PC-9 (cell line): Measurements from ENCODE around the gene ENTREP3. TPM values are rescaled to one million over a fixed set of nuclear protein-coding genes. Genes with fewer than 3 reads are reported as not detected.

Source experiments
- BruUV-seq: library from RNA; stranded (reverse); fragments of 400-500 nt; replicated peaks from 2 replicates; lab custom pipeline; 2021; lab: Mats Ljungman, UMichigan
- CTCF ChIA-PET: fragments of 300-600 bp; sonication (Branson Sonifier 250); formaldehyde crosslinking; loops from one replicate; lab custom pipeline; 2022; ENCODE audit warnings: antibody characterized with exemption; lab: Charles Lee
- POLR2A ChIA-PET: fragments of 300-600 bp; sonication (Branson Sonifier 250); formaldehyde crosslinking; loops from one replicate; lab custom pipeline; 2022; ENCODE audit warnings: antibody characterized with exemption; ENCODE audit not compliant: unreplicated experiment; lab: Charles Lee
- DNase-seq, 2 experiments: peaks; one replicate each; pipeline versions ENCODE4 v3.0.0 to v3.0.0-alpha.2; 2015 to 2022; ENCODE audit warnings: mixed read lengths in 1 of 2
- H2AFZ ChIP-seq: fragments of 200-600 bp; sonication (generic); 2 replicates; pipeline ENCODE4 v1.8.1; 2017; ENCODE audit warnings: antibody characterized with exemption
- H3F3A ChIP-seq: fragments of 200-600 bp; sonication (generic); 2 replicates; pipeline ENCODE4 v1.8.1; 2017; ENCODE audit warnings: antibody characterized with exemption, mild to moderate bottlenecking, low read depth; ENCODE audit not compliant: insufficient read depth
- H3K27ac ChIP-seq: fragments of 200-600 bp; sonication (generic); 2 replicates; pipeline ENCODE4 v1.6.1; 2016; ENCODE audit warnings: mixed run types
- H3K27me3 ChIP-seq: fragments of 200-600 bp; sonication (generic); 2 replicates; pipeline ENCODE4 v1.6.1; 2016; ENCODE audit warnings: low read depth, mixed run types; ENCODE audit not compliant: insufficient read depth
- H3K36me3 ChIP-seq: fragments of 200-600 bp; sonication (generic); 2 replicates; pipeline ENCODE4 v1.6.1; 2016; ENCODE audit warnings: low read depth, mixed run types
- H3K4me1 ChIP-seq: fragments of 200-600 bp; sonication (generic); replicated peaks from 2 replicates; pipeline ENCODE4 v1.6.1; 2016; ENCODE audit warnings: mixed run types; ENCODE audit not compliant: insufficient read depth
- H3K4me2 ChIP-seq: fragments of 200-600 bp; sonication (generic); 2 replicates; pipeline ENCODE4 v1.6.1; 2017; ENCODE audit warnings: mixed run types
- H3K4me3 ChIP-seq: fragments of 200-600 bp; sonication (generic); 2 replicates; pipeline ENCODE4 v1.6.1; 2016; ENCODE audit warnings: mixed run types
- H3K79me2 ChIP-seq: fragments of 200-600 bp; sonication (generic); 2 replicates; pipeline ENCODE4 v1.6.1; 2017; ENCODE audit warnings: low read depth, mixed run types
- H3K9me2 ChIP-seq: fragments of 200-600 bp; sonication (generic); 2 replicates; pipeline ENCODE4 v1.8.1; 2017; ENCODE audit warnings: mild to moderate bottlenecking; ENCODE audit not compliant: insufficient read depth
- H3K9me3 ChIP-seq: fragments of 200-600 bp; sonication (generic); 2 replicates; pipeline ENCODE4 v1.8.1; 2016; ENCODE audit warnings: low read depth; ENCODE audit not compliant: insufficient read depth
- H4K20me1 ChIP-seq: fragments of 200-600 bp; sonication (generic); 2 replicates; pipeline ENCODE4 v1.8.1; 2017; ENCODE audit not compliant: insufficient read depth
- EZH2 ChIP-seq: fragments of 200-600 bp; sonication (generic); IDR thresholded peaks from 2 replicates; pipeline ENCODE4 v1.8.0; 2017; ENCODE audit warnings: antibody characterized with exemption, low read depth
- intact Hi-C: fragments of 100-400 bp; cut with micrococcal nuclease; formaldehyde crosslinking; loops from one replicate; pipeline ENCODE4 v1.10.0; 2022; ENCODE audit not compliant: unreplicated experiment
- total RNA-seq: library from RNA; stranded (reverse); gene quantifications from 2 replicates; pipeline ENCODE4 v1.2.3, GENCODE V29; 2021
- TF ChIP-seq, protein P1 (sequence below): fragments of 200-600 bp; sonication (generic); conservative IDR thresholded peaks from 2 replicates; pipeline ENCODE4 v1.6.1; 2017; ENCODE audit warnings: mixed run types, antibody characterized with exemption, mild to moderate bottlenecking, moderate library complexity

The ENTREP3 gene
- total RNA-seq, 1 experiment from 2014 or later, result 56.9 TPM

DNA sequence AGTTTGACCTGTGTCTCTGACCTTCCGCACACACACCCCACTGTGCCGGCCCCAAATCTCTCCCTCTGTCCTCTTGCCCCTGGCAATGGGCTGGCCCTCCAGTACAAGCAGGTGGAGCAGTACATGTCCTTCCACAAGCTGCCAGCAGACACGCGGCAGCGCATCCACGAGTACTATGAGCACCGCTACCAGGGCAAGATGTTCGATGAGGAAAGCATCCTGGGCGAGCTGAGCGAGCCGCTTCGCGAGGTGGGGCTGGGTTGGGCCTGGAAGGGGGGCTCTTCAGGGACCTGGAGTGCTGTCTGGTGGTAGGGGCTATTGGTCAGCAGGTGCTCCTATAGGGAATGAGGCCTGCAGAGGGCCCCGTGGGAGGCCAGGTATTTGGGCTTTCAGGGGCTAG, 29.8 kb upstream of the ENTREP3 start:
- no peaks in the 10 kb centered on the region for H4K20me1 ChIP-seq
- no peaks in the 10 kb centered on the region for H3K9me2 ChIP-seq
- peaks cover 5% of the 10 kb centered on the region; the same call in 1 of the 2 replicates for H3F3A ChIP-seq
- TF ChIP-seq, protein P1, sequence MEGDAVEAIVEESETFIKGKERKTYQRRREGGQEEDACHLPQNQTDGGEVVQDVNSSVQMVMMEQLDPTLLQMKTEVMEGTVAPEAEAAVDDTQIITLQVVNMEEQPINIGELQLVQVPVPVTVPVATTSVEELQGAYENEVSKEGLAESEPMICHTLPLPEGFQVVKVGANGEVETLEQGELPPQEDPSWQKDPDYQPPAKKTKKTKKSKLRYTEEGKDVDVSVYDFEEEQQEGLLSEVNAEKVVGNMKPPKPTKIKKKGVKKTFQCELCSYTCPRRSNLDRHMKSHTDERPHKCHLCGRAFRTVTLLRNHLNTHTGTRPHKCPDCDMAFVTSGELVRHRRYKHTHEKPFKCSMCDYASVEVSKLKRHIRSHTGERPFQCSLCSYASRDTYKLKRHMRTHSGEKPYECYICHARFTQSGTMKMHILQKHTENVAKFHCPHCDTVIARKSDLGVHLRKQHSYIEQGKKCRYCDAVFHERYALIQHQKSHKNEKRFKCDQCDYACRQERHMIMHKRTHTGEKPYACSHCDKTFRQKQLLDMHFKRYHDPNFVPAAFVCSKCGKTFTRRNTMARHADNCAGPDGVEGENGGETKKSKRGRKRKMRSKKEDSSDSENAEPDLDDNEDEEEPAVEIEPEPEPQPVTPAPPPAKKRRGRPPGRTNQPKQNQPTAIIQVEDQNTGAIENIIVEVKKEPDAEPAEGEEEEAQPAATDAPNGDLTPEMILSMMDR, result no peak
- TF ChIP-seq EZH2, result no peak
- H3K36me3 ChIP-seq, result no peaks in the 10 kb centered on the region
- no peaks in the 10 kb centered on the region for H3K27me3 ChIP-seq
- H3K27ac ChIP-seq, result no peak overlapping the region
- no peak for DNase-seq
- no peaks in the 10 kb centered on the region for H3K4me1 ChIP-seq
- intact Hi-C loops, result no loop called here
- no peaks in the 10 kb centered on the region for H3K9me3 ChIP-seq
- H3K4me3 ChIP-seq, result no peak overlapping the region
- BruUV-seq, result no TSS peak
- no peak overlapping the region for H2AFZ ChIP-seq
- H3K4me2 ChIP-seq, result no peak overlapping the region
- no peaks in the 10 kb centered on the region for H3K79me2 ChIP-seq
- ChIA-PET CTCF (no interaction called here), POLR2A (no interaction called here)

DNA sequence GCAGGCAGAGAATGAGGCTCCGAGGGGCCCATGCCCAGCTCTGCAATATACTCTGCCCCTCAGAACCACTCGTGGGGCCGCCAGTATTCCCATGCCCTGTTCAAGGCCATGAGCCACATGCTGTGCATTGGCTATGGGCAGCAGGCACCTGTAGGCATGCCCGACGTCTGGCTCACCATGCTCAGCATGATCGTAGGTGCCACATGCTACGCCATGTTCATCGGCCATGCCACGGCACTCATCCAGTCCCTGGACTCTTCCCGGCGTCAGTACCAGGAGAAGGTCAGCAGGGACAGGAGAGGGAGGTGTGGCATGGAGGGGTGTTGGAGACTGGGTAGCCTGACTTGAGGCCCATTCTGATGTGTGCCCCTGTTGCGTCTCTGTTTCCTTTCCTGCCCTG, 29.2 kb upstream of the ENTREP3 start:
- peaks cover 5% of the 10 kb centered on the region; the same call in 1 of the 2 replicates for H3F3A ChIP-seq
- TF ChIP-seq EZH2, result no peak
- TF ChIP-seq, protein P1, result no peak
- no peaks in the 10 kb centered on the region for H3K4me1 ChIP-seq
- no TSS peak for BruUV-seq
- no peak overlapping the region for H3K27ac ChIP-seq
- H3K27me3 ChIP-seq, result no peaks in the 10 kb centered on the region
- no peak overlapping the region for H3K4me2 ChIP-seq
- H2AFZ ChIP-seq, result no peak overlapping the region
- intact Hi-C loops, result no loop called here
- no peaks in the 10 kb centered on the region for H3K36me3 ChIP-seq
- no peaks in the 10 kb centered on the region for H4K20me1 ChIP-seq
- ChIA-PET CTCF (no interaction called here), POLR2A (no interaction called here)
- no peaks in the 10 kb centered on the region for H3K9me3 ChIP-seq
- no peaks in the 10 kb centered on the region for H3K9me2 ChIP-seq
- DNase-seq, result no peak
- H3K79me2 ChIP-seq, result no peaks in the 10 kb centered on the region
- H3K4me3 ChIP-seq, result no peak overlapping the region

DNA sequence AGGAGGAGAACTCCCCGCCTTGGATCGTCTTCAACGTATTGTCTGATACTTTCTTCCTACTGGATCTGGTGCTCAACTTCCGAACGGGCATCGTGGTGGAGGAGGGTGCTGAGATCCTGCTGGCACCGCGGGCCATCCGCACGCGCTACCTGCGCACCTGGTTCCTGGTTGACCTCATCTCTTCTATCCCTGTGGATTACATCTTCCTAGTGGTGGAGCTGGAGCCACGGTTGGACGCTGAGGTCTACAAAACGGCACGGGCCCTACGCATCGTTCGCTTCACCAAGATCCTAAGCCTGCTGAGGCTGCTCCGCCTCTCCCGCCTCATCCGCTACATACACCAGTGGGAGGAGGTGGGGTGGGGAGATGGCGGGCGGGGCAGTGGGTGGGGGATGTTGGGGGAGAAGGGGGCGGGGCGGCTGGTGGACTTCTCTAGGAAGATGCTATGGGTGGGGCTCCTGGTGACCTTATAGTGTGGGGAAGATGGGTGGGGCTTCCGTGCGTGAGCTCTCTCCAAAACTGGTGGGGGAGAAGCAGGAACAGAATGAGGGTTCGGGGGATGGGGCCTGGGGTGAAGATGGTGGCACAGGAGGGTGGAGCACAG, 27.3 kb upstream of the ENTREP3 start:
- H3K4me3 ChIP-seq, result no peak overlapping the region
- H4K20me1 ChIP-seq, result no peaks in the 10 kb centered on the region
- ChIA-PET POLR2A (no interaction called here), CTCF (no interaction called here)
- H3K9me3 ChIP-seq, result no peaks in the 10 kb centered on the region
- H3K4me1 ChIP-seq, result 0 out of 2 replicates have a peak, but pooled peaks cover 4% of the 10 kb centered on the region
- H3K27ac ChIP-seq, result no peak overlapping the region
- H3K27me3 ChIP-seq, result no peaks in the 10 kb centered on the region
- BruUV-seq, result no TSS peak
- no peaks in the 10 kb centered on the region for H3K79me2 ChIP-seq
- no peak for TF ChIP-seq EZH2
- TF ChIP-seq, protein P1, result no peak
- intact Hi-C loops, result no loop called here
- H3K4me2 ChIP-seq, result no peak overlapping the region
- peaks cover 19% of the 10 kb centered on the region; the same call in 1 of the 2 replicates for H3F3A ChIP-seq
- no peaks in the 10 kb centered on the region for H3K36me3 ChIP-seq
- H2AFZ ChIP-seq, result no peak overlapping the region
- H3K9me2 ChIP-seq, result no peaks in the 10 kb centered on the region
- DNase-seq, result no peak
